Adrenal gland (tissue), 5 donors: ENCODE measurements around the gene SRSF11.

ENCODE experiments used
- CTCF ChIP-seq, 6 experiments: fragments of 450-650 bp in 4 of 6; fragments of 200-600 bp in 2 of 6; sonication (generic) in 1 of 6; IDR thresholded peaks; 1 replicate in 5 of 6; 2 replicates in 1 of 6; pipeline versions ENCODE4 v1.5.1 to v1.8.0; 2016 to 2021; ENCODE audit warnings: antibody characterized with exemption in 6 of 6, mild to moderate bottlenecking in 2 of 6, moderate library complexity in 1 of 6
- POLR2A ChIP-seq, 2 donors: fragments of 450-650 bp; IDR thresholded peaks; one replicate each; pipeline ENCODE4 v1.6.1; 2017; ENCODE audit warnings: antibody characterized with exemption in 2 of 2, mild to moderate bottlenecking in 2 of 2, moderate library complexity in 1 of 2
- donor health status: DM: no; HTN: no; CAD: no.

GRCh38 chr1:70205071-70205433 lies 16.1 kb upstream of the SRSF11 start:
- TF ChIP-seq CTCF (IDR thresholded peaks at IDR 0.05) (no peak), POLR2A (IDR thresholded peaks at IDR 0.05) (no peak)
